Upper lobe of left lung (tissue), 4 donors: Measurements from ENCODE around the gene ANKS1B.

Source experiments
- CTCF ChIP-seq, 6 experiments: fragments of 450-650 bp in 4 of 6; fragments of 200-600 bp in 2 of 6; sonication (generic) in 2 of 6; IDR thresholded peaks; one replicate each; pipeline ENCODE4 v1.5.1; 2016 to 2019; ENCODE audit warnings: antibody characterized with exemption in 6 of 6
- EP300 ChIP-seq, 4 donors: sonication (generic); formaldehyde crosslinking; IDR thresholded peaks; one replicate each; pipeline ENCODE4 v1.5.1; 2017; ENCODE audit warnings: antibody characterized with exemption in 4 of 4, control low read depth in 2 of 4
- POLR2AphosphoS5 ChIP-seq, 2 donors: sonication (generic); formaldehyde crosslinking; IDR thresholded peaks; one replicate each; pipeline ENCODE4 v1.5.1; 2017; ENCODE audit warnings: antibody characterized with exemption in 2 of 2

- TF ChIP-seq CTCF (IDR thresholded peaks at IDR 0.05): no peak
- TF ChIP-seq POLR2AphosphoS5 (IDR thresholded peaks at IDR 0.05): no peak
- TF ChIP-seq EP300 (IDR thresholded peaks at IDR 0.05): no peak
Measured at GRCh38 chr12:99431203-99431602, 553.5 kb downstream of the ANKS1B start.
